Spleen (tissue), 7 donors: Measurements from ENCODE around the gene ABHD4.

Experiments used
- CTCF ChIP-seq, 11 experiments: fragments of 200-600 bp in 7 of 11; fragments of 450-650 bp in 4 of 11; sonication (generic) in 4 of 11; IDR thresholded peaks in 8 of 11; conservative IDR thresholded peaks in 3 of 11; 1 replicate in 7 of 11; 2 replicates in 4 of 11; pipeline versions ENCODE4 v1.4.0 to v1.8.0; 2016 to 2021; ENCODE audit warnings: antibody characterized with exemption in 11 of 11, inconsistent platforms in 4 of 11, mild to moderate bottlenecking in 1 of 11
- POLR2A ChIP-seq, 3 donors: fragments of 450-650 bp; IDR thresholded peaks; one replicate each; pipeline ENCODE4 v1.5.1; 2017; ENCODE audit warnings: antibody characterized with exemption in 3 of 3, mild to moderate bottlenecking in 1 of 3
- donor health status: DM: no; HTN: no; CAD: no; lungs with moderate emphysema.
- donor health status: DM: no; HTN: no; CAD: no.
- donor health status: DM: no; HTN: no; CAD: no.

GRCh38 chr14:22651586-22651985 lies 53.5 kb downstream of the ABHD4 start:
- no peak for TF ChIP-seq CTCF (IDR thresholded peaks at IDR 0.05 in 8 of 11, conservative IDR thresholded peaks at IDR 0.05 in 3 of 11)
- no peak for TF ChIP-seq POLR2A (IDR thresholded peaks at IDR 0.05)
